Uterus (tissue), 2 donors: ENCODE data around the gene PTPRR.

Experiments used
- POLR2A ChIP-seq, 2 donors: fragments of 450-650 bp; IDR thresholded peaks; one replicate each; pipeline ENCODE4 v1.6.1; 2016; ENCODE audit warnings: antibody characterized with exemption in 2 of 2, mild to moderate bottlenecking in 1 of 2, moderate library complexity in 1 of 2
- TF ChIP-seq, protein P1 (sequence below), 4 experiments: fragments of 200-600 bp in 2 of 4; fragments of 450-650 bp in 2 of 4; sonication (generic) in 2 of 4; IDR thresholded peaks; one replicate each; pipeline ENCODE4 v1.5.1; 2016 to 2019; ENCODE audit warnings: antibody characterized with exemption in 4 of 4, mild to moderate bottlenecking in 2 of 4, moderate library complexity in 1 of 4

- TF ChIP-seq, protein P1, sequence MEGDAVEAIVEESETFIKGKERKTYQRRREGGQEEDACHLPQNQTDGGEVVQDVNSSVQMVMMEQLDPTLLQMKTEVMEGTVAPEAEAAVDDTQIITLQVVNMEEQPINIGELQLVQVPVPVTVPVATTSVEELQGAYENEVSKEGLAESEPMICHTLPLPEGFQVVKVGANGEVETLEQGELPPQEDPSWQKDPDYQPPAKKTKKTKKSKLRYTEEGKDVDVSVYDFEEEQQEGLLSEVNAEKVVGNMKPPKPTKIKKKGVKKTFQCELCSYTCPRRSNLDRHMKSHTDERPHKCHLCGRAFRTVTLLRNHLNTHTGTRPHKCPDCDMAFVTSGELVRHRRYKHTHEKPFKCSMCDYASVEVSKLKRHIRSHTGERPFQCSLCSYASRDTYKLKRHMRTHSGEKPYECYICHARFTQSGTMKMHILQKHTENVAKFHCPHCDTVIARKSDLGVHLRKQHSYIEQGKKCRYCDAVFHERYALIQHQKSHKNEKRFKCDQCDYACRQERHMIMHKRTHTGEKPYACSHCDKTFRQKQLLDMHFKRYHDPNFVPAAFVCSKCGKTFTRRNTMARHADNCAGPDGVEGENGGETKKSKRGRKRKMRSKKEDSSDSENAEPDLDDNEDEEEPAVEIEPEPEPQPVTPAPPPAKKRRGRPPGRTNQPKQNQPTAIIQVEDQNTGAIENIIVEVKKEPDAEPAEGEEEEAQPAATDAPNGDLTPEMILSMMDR (IDR thresholded peaks at IDR 0.05), result no peak
- no peak for TF ChIP-seq POLR2A (IDR thresholded peaks at IDR 0.05)
Measured at GRCh38 chr12:70774055-70774454, 146.5 kb downstream of the PTPRR start.
